Gastrocnemius medialis (tissue), 4 donors: ENCODE measurements around the gene DENR. TPM values are rescaled to one million over a fixed set of nuclear protein-coding genes. Genes with fewer than 3 reads are reported as not detected.
"Not testable (repeated sequence)": the region's sequence is repeated elsewhere in the genome, so short reads cannot be mapped to it uniquely, and the experiment has no call there.

ENCODE experiments used
- ATAC-seq, 2 donors: fragments of 150-250 bp; one replicate each; pipeline ENCODE4 v1.9.1; 2016
- DNase-seq, 2 donors: peaks; one replicate each; pipeline ENCODE4 v3.0.0-alpha.2; 2019
- H3K27ac ChIP-seq, 4 donors: fragments of 200-600 bp; sonication (generic); 1 replicate in 1 of 4; 2 replicates in 3 of 4; pipeline ENCODE4 v1.5.1; 2016 to 2018; ENCODE audit warnings: mild to moderate bottlenecking in 2 of 4, moderate library complexity in 1 of 4
- H3K27me3 ChIP-seq, 3 donors: fragments of 200-600 bp; sonication (generic) in 2 of 3; 1 replicate in 1 of 3; 2 replicates in 2 of 3; pipeline versions ENCODE4 v1.5.1 to v1.6.0; 2016 to 2019; ENCODE audit warnings: mild to moderate bottlenecking in 1 of 3, moderate library complexity in 1 of 3
- H3K36me3 ChIP-seq, 2 donors: fragments of 200-600 bp; sonication (generic) in 1 of 2; one replicate each; pipeline ENCODE4 v1.5.1; 2017 to 2018
- H3K4me1 ChIP-seq, 2 donors: fragments of 200-600 bp; sonication (generic) in 1 of 2; one replicate each; pipeline ENCODE4 v1.5.1; 2016 to 2017; ENCODE audit warnings: mild to moderate bottlenecking in 2 of 2
- H3K4me3 ChIP-seq, 4 donors: fragments of 200-600 bp; sonication (generic) in 3 of 4; 1 replicate in 1 of 4; 2 replicates in 3 of 4; pipeline ENCODE4 v1.5.1; 2016 to 2019; ENCODE audit warnings: mild to moderate bottlenecking in 2 of 4
- H3K9me3 ChIP-seq, 3 donors: fragments of 200-600 bp; sonication (generic) in 2 of 3; 1 replicate in 1 of 3; 2 replicates in 2 of 3; pipeline ENCODE4 v1.5.1; 2016 to 2019
- CTCF ChIP-seq, 5 experiments: fragments of 450-650 bp in 3 of 5; fragments of 200-600 bp in 2 of 5; sonication (generic) in 2 of 5; IDR thresholded peaks in 4 of 5; conservative IDR thresholded peaks in 1 of 5; 1 replicate in 4 of 5; 2 replicates in 1 of 5; pipeline ENCODE4 v1.5.1; 2016 to 2019; ENCODE audit warnings: antibody characterized with exemption in 5 of 5, mild to moderate bottlenecking in 3 of 5, moderate library complexity in 3 of 5
- POLR2A ChIP-seq, 2 donors: fragments of 450-650 bp; IDR thresholded peaks; one replicate each; pipeline ENCODE4 v1.6.1; 2017; ENCODE audit warnings: antibody characterized with exemption in 2 of 2, mild to moderate bottlenecking in 2 of 2, moderate library complexity in 2 of 2
- in situ Hi-C, 4 donors: fragments of 200-750 bp; cut with MboI; loops; one replicate each; pipeline versions ENCODE4 v1.15.0 to v1.8.0; 2017; ENCODE audit warnings: low sequenced_read_pairs in 4 of 4
- intact Hi-C: fragments of 100-400 bp; cut with DNase I; formaldehyde crosslinking; loops from one replicate; pipeline ENCODE4 v1.15.1; 2023; ENCODE audit warnings: low total_unique reads
- total RNA-seq, 4 donors: library from RNA; depleted of rRNA; stranded (reverse); fragments of >200 nt; gene quantifications; one replicate each; pipeline versions ENCODE4 v1.1.0 to v1.2.3, GENCODE V29; 2016

The DENR gene
- total RNA-seq, 4 donors from 2014 or later, result 16.1 to 26.2 (median 23.5) TPM

GRCh38 chr12:122799641-122800243 is 47.1 kb downstream of the DENR start:
- no peaks in the 10 kb centered on the region for H3K4me1 ChIP-seq
- no peaks in the 10 kb centered on the region for H3K27me3 ChIP-seq
- no peaks in the 10 kb centered on the region for H3K36me3 ChIP-seq
- TF ChIP-seq POLR2A (IDR thresholded peaks at IDR 0.05), result no peak
- no peak for TF ChIP-seq CTCF (IDR thresholded peaks at IDR 0.05 in 4 of 5, conservative IDR thresholded peaks at IDR 0.05 in 1 of 5)
- H3K9me3 ChIP-seq, result no peaks in the 10 kb centered on the region
- in situ Hi-C loops (loop anchor here in 1 of 4 donors (10.0 kb wide), 1 partner anchor 155 kb away; no protein-coding TSS in a partner anchor), intact Hi-C loops (no loop called here)
- H3K4me3 ChIP-seq, result no peak overlapping the region
- H3K27ac ChIP-seq, result no peak overlapping the region
- no peak for ATAC-seq
- DNase-seq, result no peak

- no peaks in the 10 kb centered on the region for H3K4me1 ChIP-seq
- no peak overlapping the region for H3K4me3 ChIP-seq
- no peaks in the 10 kb centered on the region for H3K9me3 ChIP-seq
- H3K27ac ChIP-seq, result no peak overlapping the region
- TF ChIP-seq CTCF (IDR thresholded peaks at IDR 0.05 in 4 of 5, conservative IDR thresholded peaks at IDR 0.05 in 1 of 5), result no peak
- no peak for TF ChIP-seq POLR2A (IDR thresholded peaks at IDR 0.05)
- no peak for ATAC-seq
- intact Hi-C loops (no loop called here), in situ Hi-C loops (no loop called here)
- DNase-seq, result no peak
- H3K36me3 ChIP-seq, result no peaks in the 10 kb centered on the region
- no peaks in the 10 kb centered on the region for H3K27me3 ChIP-seq
Measured at GRCh38 chr12:122803937-122804336, 51.3 kb downstream of the DENR start.

- in situ Hi-C loops, ATAC-seq, H3K4me1 ChIP-seq, H3K27ac ChIP-seq, intact Hi-C loops, DNase-seq, H3K27me3 ChIP-seq, H3K9me3 ChIP-seq, H3K4me3 ChIP-seq, H3K36me3 ChIP-seq: not testable (repeated sequence)
Measured at GRCh38 chr12:122804957-122805356, 52.3 kb downstream of the DENR start.

GRCh38 chr12:122807651-122808050 is 55.0 kb downstream of the DENR start:
- H3K9me3 ChIP-seq, result no peaks in the 10 kb centered on the region
- H3K27ac ChIP-seq, result no peak overlapping the region
- no peaks in the 10 kb centered on the region for H3K27me3 ChIP-seq
- no peaks in the 10 kb centered on the region for H3K36me3 ChIP-seq
- intact Hi-C loops (no loop called here), in situ Hi-C loops (no loop called here)
- no peak overlapping the region for H3K4me3 ChIP-seq
- no peak for DNase-seq
- no peaks in the 10 kb centered on the region for H3K4me1 ChIP-seq
- no peak for ATAC-seq
- TF ChIP-seq CTCF (IDR thresholded peaks at IDR 0.05 in 4 of 5, conservative IDR thresholded peaks at IDR 0.05 in 1 of 5) (no peak), POLR2A (IDR thresholded peaks at IDR 0.05) (no peak)

- no peaks in the 10 kb centered on the region for H3K27me3 ChIP-seq
- in situ Hi-C loops, result no loop called here
- intact Hi-C loops, result no loop called here
- H3K9me3 ChIP-seq, result no peaks in the 10 kb centered on the region
- no peaks in the 10 kb centered on the region for H3K4me1 ChIP-seq
- no peaks in the 10 kb centered on the region for H3K36me3 ChIP-seq
- DNase-seq (no peak), ATAC-seq (no peak)
- no peak overlapping the region for H3K27ac ChIP-seq
- TF ChIP-seq CTCF (IDR thresholded peaks at IDR 0.05 in 4 of 5, conservative IDR thresholded peaks at IDR 0.05 in 1 of 5) (no peak), POLR2A (IDR thresholded peaks at IDR 0.05) (no peak)
- no peak overlapping the region for H3K4me3 ChIP-seq
Measured at GRCh38 chr12:122811777-122812176, 59.2 kb downstream of the DENR start.
